WI38 (cell line): Measurements from ENCODE around the gene RUNX3.

ENCODE experiments used
- H3K4me3 ChIP-seq: 2 replicates; pipeline ENCODE4 v1.5.1; 2011; ENCODE audit warnings: low read depth, mild to moderate bottlenecking, control low read depth, low read length
- CTCF ChIP-seq: IDR thresholded peaks from 2 replicates; pipeline ENCODE4 v1.5.1; 2012; ENCODE audit warnings: low read depth, mild to moderate bottlenecking, control low read depth, low read length

The RUNX3 gene

DNA sequence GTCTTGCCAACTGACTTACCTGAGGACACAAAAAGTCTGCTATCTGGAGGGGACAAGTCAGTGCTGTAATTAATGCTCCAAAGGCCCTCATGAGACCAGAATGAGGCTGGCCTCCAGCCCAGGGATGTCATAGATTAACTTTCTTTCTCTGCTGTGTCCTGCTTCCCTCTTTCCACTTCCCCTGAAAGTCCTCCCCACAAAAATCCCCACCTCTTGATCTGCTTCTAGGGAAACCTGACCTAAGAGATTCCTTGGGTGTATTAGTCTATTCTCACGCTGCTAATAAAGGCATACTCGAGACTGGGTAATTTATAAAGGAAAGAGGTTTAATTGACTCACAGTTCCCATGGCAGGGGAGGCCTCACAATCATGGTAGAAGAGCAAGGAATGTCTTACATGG lies 39.2 kb downstream of the RUNX3 start:
- no peak for TF ChIP-seq CTCF
- H3K4me3 ChIP-seq = no peak overlapping the region

DNA sequence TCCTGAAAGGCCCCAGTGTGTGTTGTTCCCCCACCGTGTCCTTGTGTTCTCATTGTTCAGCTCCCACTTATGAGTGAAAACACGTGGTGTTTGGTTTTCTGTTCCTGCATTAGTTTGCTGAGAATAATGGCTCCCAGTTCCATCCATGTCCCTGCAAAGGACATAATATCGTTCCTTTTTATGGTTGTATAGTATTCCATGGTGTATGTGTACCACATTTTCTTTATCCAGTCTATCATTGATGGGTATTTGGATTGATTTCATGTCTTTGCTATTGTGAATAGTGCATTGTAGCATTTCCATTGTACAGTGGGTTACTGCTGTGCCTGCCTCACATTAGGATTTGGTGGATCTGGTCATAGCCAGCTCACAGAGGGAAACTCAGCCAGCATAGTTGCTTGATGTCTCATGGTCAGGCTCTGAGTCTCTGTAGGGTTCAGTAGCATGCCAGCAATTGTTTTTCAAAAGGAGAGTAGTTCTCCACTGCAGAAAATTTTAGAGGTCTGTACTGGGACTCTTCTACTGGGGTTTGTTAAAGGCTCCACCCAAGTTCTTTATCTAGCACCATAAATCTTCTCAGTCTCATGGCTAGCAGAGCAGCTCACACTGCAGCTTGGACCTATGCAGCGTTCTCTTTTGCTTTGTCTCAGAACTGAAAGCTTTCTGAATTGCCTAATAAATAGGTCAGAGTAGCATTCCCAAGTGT lies 41.0 kb downstream of the RUNX3 start:
- no peak for TF ChIP-seq CTCF
- no peak overlapping the region for H3K4me3 ChIP-seq

GRCh38 chr1:24888061-24888970 lies 41.8 kb downstream of the RUNX3 start:
- H3K4me3 ChIP-seq = no peak overlapping the region
- no peak for TF ChIP-seq CTCF

DNA sequence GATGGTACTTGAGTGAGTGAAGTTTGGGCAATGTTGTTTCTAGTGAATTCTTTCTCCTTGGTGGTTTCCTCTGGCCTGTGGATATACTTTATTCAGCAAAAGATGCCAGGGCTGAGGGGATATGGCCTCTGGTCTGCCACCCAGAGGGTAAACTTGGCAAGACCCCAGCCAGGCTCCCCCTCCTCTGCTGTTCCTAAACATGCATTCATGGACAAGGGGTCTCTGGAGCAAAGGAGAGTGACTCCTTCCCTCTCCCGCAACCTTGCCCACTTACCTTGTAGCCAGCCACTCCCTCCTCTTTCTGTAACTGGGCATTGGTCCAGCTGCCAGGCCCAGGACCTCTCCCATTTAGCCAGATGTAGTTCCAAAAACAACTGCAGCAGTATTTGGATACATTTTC lies 43.8 kb downstream of the RUNX3 start:
- TF ChIP-seq CTCF = no peak
- H3K4me3 ChIP-seq = no peak overlapping the region

GRCh38 chr1:24884751-24885150 lies 45.3 kb downstream of the RUNX3 start:
- H3K4me3 ChIP-seq = no peak overlapping the region
- no peak for TF ChIP-seq CTCF

- no peak for TF ChIP-seq CTCF
- no peak overlapping the region for H3K4me3 ChIP-seq
These were observed 49.0 kb downstream of the RUNX3 start for GRCh38 chr1:24881034-24881433.
